AG09309 (cell line): Measurements from ENCODE around the gene TGM6.

Source experiments
- DNase-seq: peaks from one replicate; pipeline ENCODE4 v3.0.0-alpha.2; 2010; ENCODE audit warnings: low read depth
- H3K4me3 ChIP-seq: 2 replicates; pipeline ENCODE4 v1.5.1; 2011; ENCODE audit warnings: mild to moderate bottlenecking, low read depth, low read length, moderate library complexity; ENCODE audit not compliant: control insufficient read depth
- CTCF ChIP-seq: IDR thresholded peaks from 2 replicates; pipeline ENCODE4 v1.5.1; 2011; ENCODE audit warnings: mild to moderate bottlenecking, low read depth, low read length, inconsistent platforms; ENCODE audit not compliant: insufficient read depth, control insufficient read depth; ENCODE audit errors: missing control alignments

TGM6 gene

GRCh38 chr20:2470423-2471193 lies 89.9 kb downstream of the TGM6 start, which contains the start of gene SNRPB:
Gene SNRPB, minus strand, starts transcription at chr20:2470789. Its CDS starts 99 bp downstream, at chr20:2470690.
- no peak for TF ChIP-seq CTCF
- peak within 1 kb of the TSS; percentile 69 for H3K4me3 ChIP-seq
- DNase-seq: peak; percentile 98

GRCh38 chr20:2473516-2473915 lies 92.8 kb downstream of the TGM6 start:
- peak; percentile 82 for DNase-seq
- no peak for TF ChIP-seq CTCF
- H3K4me3 ChIP-seq: no peak overlapping the region

GRCh38 chr20:2475850-2476741 lies 95.4 kb downstream of the TGM6 start:
- TF ChIP-seq CTCF: no peak
- H3K4me3 ChIP-seq: no peak overlapping the region
- DNase-seq: no peak

- no peak overlapping the region for H3K4me3 ChIP-seq
- DNase-seq: no peak
- no peak for TF ChIP-seq CTCF
Measured at GRCh38 chr20:2476742-2477615, 96.3 kb downstream of the TGM6 start.

GRCh38 chr20:2480381-2480780 lies 99.7 kb downstream of the TGM6 start:
- no peak for TF ChIP-seq CTCF
- DNase-seq: no peak
- no peak overlapping the region for H3K4me3 ChIP-seq
